Upper lobe of left lung (tissue), 6 donors: ENCODE results near the gene CFLAR. TPM values are rescaled to one million over a fixed set of nuclear protein-coding genes. Genes with fewer than 3 reads are reported as not detected.
A peak's percentile ranks its signal among the peaks of the same experiment; 100 is the strongest.
"Not testable (repeated sequence)": the region's sequence is repeated elsewhere in the genome, so short reads cannot be mapped to it uniquely, and the experiment has no call there.

ENCODE experiments used
- ATAC-seq, 2 donors: fragments of 200-7000 bp; cut with Tn5 transposase; one replicate each; pipeline ENCODE4 v1.9.1; 2022; ENCODE audit warnings: mild to moderate bottlenecking in 2 of 2, moderate library complexity in 2 of 2; ENCODE audit not compliant: low FRiP score in 2 of 2
- DNase-seq, 2 donors: peaks; one replicate each; pipeline ENCODE4 v3.0.0-alpha.2; 2019 to 2020
- H3K27ac ChIP-seq, 4 donors: fragments of 200-600 bp; sonication (generic); one replicate each; pipeline ENCODE4 v1.5.1; 2016 to 2019
- H3K27me3 ChIP-seq, 4 donors: fragments of 200-600 bp; sonication (generic); one replicate each; pipeline ENCODE4 v1.5.1; 2017 to 2019
- H3K36me3 ChIP-seq, 4 donors: fragments of 200-600 bp; sonication (generic); one replicate each; pipeline ENCODE4 v1.5.1; 2016 to 2019
- H3K4me1 ChIP-seq, 4 donors: fragments of 200-600 bp; sonication (generic); one replicate each; pipeline ENCODE4 v1.5.1; 2018 to 2019
- H3K4me3 ChIP-seq, 4 donors: fragments of 200-600 bp; sonication (generic); one replicate each; pipeline ENCODE4 v1.5.1; 2017 to 2019; ENCODE audit warnings: mild to moderate bottlenecking in 2 of 4, moderate library complexity in 1 of 4
- H3K9me3 ChIP-seq, 4 donors: fragments of 200-600 bp; sonication (generic); one replicate each; pipeline ENCODE4 v1.5.1; 2018 to 2019
- CTCF ChIP-seq, 6 experiments: fragments of 450-650 bp in 4 of 6; fragments of 200-600 bp in 2 of 6; sonication (generic) in 2 of 6; IDR thresholded peaks; one replicate each; pipeline ENCODE4 v1.5.1; 2016 to 2019; ENCODE audit warnings: antibody characterized with exemption in 6 of 6
- EP300 ChIP-seq, 4 donors: sonication (generic); formaldehyde crosslinking; IDR thresholded peaks; one replicate each; pipeline ENCODE4 v1.5.1; 2017; ENCODE audit warnings: antibody characterized with exemption in 4 of 4, control low read depth in 2 of 4
- POLR2A ChIP-seq, 4 donors: fragments of 450-650 bp; IDR thresholded peaks; one replicate each; pipeline ENCODE4 v1.5.1; 2016 to 2017; ENCODE audit warnings: antibody characterized with exemption in 4 of 4, mild to moderate bottlenecking in 2 of 4
- POLR2AphosphoS5 ChIP-seq, 2 donors: sonication (generic); formaldehyde crosslinking; IDR thresholded peaks; one replicate each; pipeline ENCODE4 v1.5.1; 2017; ENCODE audit warnings: antibody characterized with exemption in 2 of 2
- WGBS, 2 donors: methylation state at CpG; one replicate each; pipeline ENCODE4 v1.1.5; 2017 to 2018; 5-methylcytosine and 5-hydroxymethylcytosine counted together
- total RNA-seq, 6 donors: library from RNA; depleted of rRNA in 4 of 6; stranded (reverse); fragments of >200 nt in 4 of 6; gene quantifications; one replicate each; pipeline versions ENCODE4 v1.1.0 to v1.2.1, GENCODE V29; 2016 to 2021
- donor health status: DM: no; HTN: no; CAD: no; lungs with moderate emphysema.
- donor health status: DM: no; HTN: yes; CAD: no; lungs with severe emphysema.

The CFLAR gene
- total RNA-seq, 6 donors from 2014 or later = 263 to 1,189 (median 435) TPM

GRCh38 chr2:201138986-201139781, 23.2 kb downstream of the CFLAR start:
- H3K4me3 ChIP-seq = peak overlapping the region in 1 of 4 donors; percentile 12
- ATAC-seq, H3K27me3 ChIP-seq, H3K9me3 ChIP-seq: not testable (repeated sequence)
- peak in 1 of 2 donors; percentile 51 for DNase-seq
- 58 to 63% methylated on average over 10 to 14 of the region's 14 CpGs for WGBS, 2 donors
- peaks cover 37 to 60% (median 57%) of the 10 kb centered on the region in 4 donors for H3K4me1 ChIP-seq
- peak overlapping the region; percentile 60 to 99 (median 74) for H3K27ac ChIP-seq
- peak in 3 of 4 donors; percentile 71 to 89 (median 80) for TF ChIP-seq EP300 (IDR thresholded peaks at IDR 0.05)
- TF ChIP-seq POLR2AphosphoS5 (IDR thresholded peaks at IDR 0.05) = peak in 1 of 2 donors; percentile 28
- H3K36me3 ChIP-seq = peaks cover 42 to 97% (median 86%) of the 10 kb centered on the region in 4 donors

GRCh38 chr2:201139836-201140604, 24.1 kb downstream of the CFLAR start:
- Histone ChIP-seq H3K36me3 (peaks cover 42 to 97% (median 90%) of the 10 kb centered on the region in 4 donors), H3K9me3 (no peaks in the 10 kb centered on the region), H3K4me3 (peak overlapping the region in 1 of 4 donors; percentile 12), H3K4me1 (peaks cover 35 to 58% (median 49%) of the 10 kb centered on the region in 4 donors), H3K27me3 (no peaks in the 10 kb centered on the region), H3K27ac (peak overlapping the region; percentile 60 to 99 (median 74))
- ATAC-seq (no peak), DNase-seq (peak in 1 of 2 donors; percentile 55)
- 67 to 80% methylated on average over 20 to 34 of the region's 34 CpGs for WGBS, 2 donors
- TF ChIP-seq CTCF (IDR thresholded peaks at IDR 0.05) = no peak
- peak in 2 of 4 donors; percentile 37 to 51 for TF ChIP-seq EP300 (IDR thresholded peaks at IDR 0.05)

GRCh38 chr2:201144101-201145051, 28.4 kb downstream of the CFLAR start:
- ATAC-seq (no peak), DNase-seq (no peak)
- Histone ChIP-seq H3K27me3 (no peaks in the 10 kb centered on the region), H3K27ac (peak overlapping the region in 2 of 4 donors; percentile 42 to 45), H3K36me3 (peaks cover 22 to 99% (median 68%) of the 10 kb centered on the region in 4 donors), H3K4me3 (no peak overlapping the region), H3K9me3 (no peaks in the 10 kb centered on the region), H3K4me1 (peaks cover 22 to 32% (median 29%) of the 10 kb centered on the region in 4 donors)
- WGBS, 2 donors = 83 to 85% methylated on average over 5 of the region's 5 CpGs
- TF ChIP-seq POLR2AphosphoS5 (IDR thresholded peaks at IDR 0.05) = no peak
- no peak for TF ChIP-seq EP300 (IDR thresholded peaks at IDR 0.05)
- TF ChIP-seq CTCF (IDR thresholded peaks at IDR 0.05) = no peak
- TF ChIP-seq POLR2A (IDR thresholded peaks at IDR 0.05) = no peak

DNA sequence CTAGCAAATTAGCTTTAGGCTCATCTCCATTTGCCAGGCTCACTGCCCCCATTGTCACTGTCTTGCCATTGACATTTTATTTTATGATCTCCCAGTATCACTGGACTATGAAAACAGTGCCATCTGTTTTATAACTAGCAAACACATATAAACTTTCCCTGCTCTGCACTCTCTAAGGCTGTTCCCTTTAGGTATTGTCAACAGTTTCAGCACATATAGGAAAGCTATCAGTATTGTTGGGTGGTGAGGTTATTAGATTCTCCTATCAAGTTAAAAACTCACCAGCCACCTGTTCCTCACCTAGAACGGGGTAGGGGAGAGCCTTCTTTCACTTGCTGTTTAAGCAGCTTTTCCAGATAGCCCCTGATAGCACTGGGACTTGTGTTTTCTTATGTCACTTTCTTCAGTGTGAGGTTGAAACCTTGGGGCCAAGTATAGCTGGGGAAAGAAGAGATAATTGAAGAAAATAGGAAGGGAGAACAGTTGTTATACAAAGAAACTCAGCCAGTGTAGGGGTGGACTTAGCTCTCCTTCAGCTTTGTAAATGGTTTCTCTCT, 32.5 kb downstream of the CFLAR start:
- Histone ChIP-seq H3K4me3 (no peak overlapping the region), H3K36me3 (peaks cover 16 to 97% (median 66%) of the 10 kb centered on the region in 4 donors), H3K4me1 (peaks cover 52 to 60% (median 60%) of the 10 kb centered on the region in 4 donors), H3K9me3 (no peaks in the 10 kb centered on the region), H3K27ac (peak overlapping the region; percentile 70 to 90 (median 80)), H3K27me3 (no peaks in the 10 kb centered on the region)
- 83 to 87% methylated on average over 1 of the region's 1 CpG for WGBS, 2 donors
- DNase-seq (no peak), ATAC-seq (no peak)
- TF ChIP-seq CTCF (IDR thresholded peaks at IDR 0.05) (no peak), POLR2AphosphoS5 (IDR thresholded peaks at IDR 0.05) (no peak), POLR2A (IDR thresholded peaks at IDR 0.05) (no peak), EP300 (IDR thresholded peaks at IDR 0.05) (no peak)
